GM13976 (cell line): ENCODE measurements around the gene DPY19L1.
"Not testable (repeated sequence)": the region's sequence is repeated elsewhere in the genome, so short reads cannot be mapped to it uniquely, and the experiment has no call there.

Experiments
- DNase-seq: peaks from one replicate; pipeline ENCODE4 v3.0.0; 2012; ENCODE audit warnings: low spot score
- in situ Hi-C: fragments of 300-500 bp; cut with MboI; formaldehyde crosslinking; loops from one replicate; pipeline ENCODE4 v1.12.0; 2022; ENCODE audit warnings: low sequenced_read_pairs, mixed read lengths, inconsistent platforms; ENCODE audit not compliant: unreplicated experiment
- TF ChIP-seq, protein P1 (sequence below): IDR thresholded peaks from 2 replicates; pipeline ENCODE4 v1.5.1; 2012; ENCODE audit warnings: borderline replicate concordance, mild to moderate bottlenecking; ENCODE audit not compliant: insufficient read depth; ENCODE audit errors: extremely low read depth, missing control alignments, control extremely low read depth

DPY19L1 gene

GRCh38 chr7:34904987-34905386 lies 132.3 kb downstream of the DPY19L1 start:
- in situ Hi-C loops = no loop called here
- no peak for DNase-seq
- TF ChIP-seq, protein P1, sequence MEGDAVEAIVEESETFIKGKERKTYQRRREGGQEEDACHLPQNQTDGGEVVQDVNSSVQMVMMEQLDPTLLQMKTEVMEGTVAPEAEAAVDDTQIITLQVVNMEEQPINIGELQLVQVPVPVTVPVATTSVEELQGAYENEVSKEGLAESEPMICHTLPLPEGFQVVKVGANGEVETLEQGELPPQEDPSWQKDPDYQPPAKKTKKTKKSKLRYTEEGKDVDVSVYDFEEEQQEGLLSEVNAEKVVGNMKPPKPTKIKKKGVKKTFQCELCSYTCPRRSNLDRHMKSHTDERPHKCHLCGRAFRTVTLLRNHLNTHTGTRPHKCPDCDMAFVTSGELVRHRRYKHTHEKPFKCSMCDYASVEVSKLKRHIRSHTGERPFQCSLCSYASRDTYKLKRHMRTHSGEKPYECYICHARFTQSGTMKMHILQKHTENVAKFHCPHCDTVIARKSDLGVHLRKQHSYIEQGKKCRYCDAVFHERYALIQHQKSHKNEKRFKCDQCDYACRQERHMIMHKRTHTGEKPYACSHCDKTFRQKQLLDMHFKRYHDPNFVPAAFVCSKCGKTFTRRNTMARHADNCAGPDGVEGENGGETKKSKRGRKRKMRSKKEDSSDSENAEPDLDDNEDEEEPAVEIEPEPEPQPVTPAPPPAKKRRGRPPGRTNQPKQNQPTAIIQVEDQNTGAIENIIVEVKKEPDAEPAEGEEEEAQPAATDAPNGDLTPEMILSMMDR = no peak

DNA sequence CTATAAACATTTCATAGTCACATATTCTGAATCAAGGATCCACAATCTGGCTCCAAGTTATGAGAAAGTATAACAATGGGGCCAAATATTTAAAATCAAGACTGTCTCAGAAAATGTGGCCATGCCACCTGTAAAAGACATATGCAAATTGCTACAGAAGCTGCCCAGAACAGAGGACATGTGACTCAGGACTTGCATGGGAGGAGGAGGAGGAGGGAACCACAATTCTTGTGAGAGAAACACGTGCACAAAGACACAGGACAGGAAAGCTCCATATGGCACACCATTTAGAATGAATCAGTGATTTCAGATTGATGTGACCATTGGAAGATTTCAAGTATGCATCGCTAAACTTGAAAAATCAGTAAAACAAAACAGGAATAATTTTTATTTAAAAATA lies 133.4 kb downstream of the DPY19L1 start:
- DNase-seq, in situ Hi-C loops: not testable (repeated sequence)

GRCh38 chr7:34902182-34902581 lies 135.1 kb downstream of the DPY19L1 start:
- no peak for DNase-seq
- in situ Hi-C loops = no loop called here
- TF ChIP-seq, protein P1 = no peak

- in situ Hi-C loops = no loop called here
- peak; percentile 43 for DNase-seq
Measured at GRCh38 chr7:34900891-34901513, 136.3 kb downstream of the DPY19L1 start.

DNA sequence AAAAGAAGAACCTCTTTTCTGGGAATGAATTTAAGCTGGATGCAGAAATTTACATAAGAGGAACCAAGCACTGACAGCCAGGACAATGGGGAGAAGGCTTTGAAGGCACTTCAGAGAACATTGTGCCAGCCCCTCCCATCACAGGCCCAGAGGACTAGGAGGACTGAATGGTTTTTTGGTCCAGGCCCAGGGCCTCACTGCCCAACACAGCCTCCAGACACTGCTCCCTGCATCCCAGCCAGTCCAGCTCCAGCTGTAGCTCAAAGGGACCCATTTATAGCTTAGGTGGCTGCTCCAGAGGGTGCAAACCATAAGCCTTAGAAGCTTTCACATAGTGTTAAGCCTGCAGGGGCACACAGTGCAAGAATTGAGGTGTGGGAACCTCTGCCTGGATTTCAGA lies 142.1 kb downstream of the DPY19L1 start:
- TF ChIP-seq, protein P1 = no peak
- DNase-seq = no peak
- in situ Hi-C loops = no loop called here

More at GRCh38 chr7:34900891-34901513, 136.3 kb downstream of the DPY19L1 start:
- TF ChIP-seq, protein P1 = peak; percentile 14

- no peak for DNase-seq
- TF ChIP-seq, protein P1 = no peak
- in situ Hi-C loops = no loop called here
Measured at GRCh38 chr7:34889951-34890350, 147.3 kb downstream of the DPY19L1 start.

- in situ Hi-C loops = no loop called here
Measured at GRCh38 chr7:34886856-34887255, 150.4 kb downstream of the DPY19L1 start.

DNA sequence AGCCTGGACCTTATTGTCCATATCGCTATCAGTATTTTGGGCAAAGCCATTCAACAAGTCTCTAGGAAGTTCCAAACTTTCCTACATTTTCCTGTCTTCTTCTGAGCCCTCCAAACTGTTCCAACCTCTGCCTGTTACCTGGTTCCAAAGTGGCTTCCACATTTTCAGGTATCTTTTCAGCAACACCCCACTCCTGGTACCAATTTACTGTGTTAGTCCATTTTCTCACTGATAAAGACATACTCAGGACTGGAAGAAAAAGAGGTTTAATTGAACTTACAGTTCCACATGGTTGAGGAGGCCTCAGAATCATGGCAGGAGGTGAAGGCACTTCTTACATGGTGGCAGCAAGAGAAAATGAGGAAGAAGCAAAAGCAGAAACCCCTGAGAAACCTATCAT lies 153.4 kb downstream of the DPY19L1 start:
- in situ Hi-C loops, DNase-seq: not testable (repeated sequence)

More at GRCh38 chr7:34886856-34887255, 150.4 kb downstream of the DPY19L1 start:
- TF ChIP-seq, protein P1 = no peak
- no peak for DNase-seq
